ENCODE results near the gene GRAMD1B. TPM values are rescaled to one million over a fixed set of nuclear protein-coding genes. Genes with fewer than 3 reads are reported as not detected.

The GRAMD1B gene
- total RNA-seq, 2 donors from 2014 or later: 28.8 to 39.6 TPM

DNA sequence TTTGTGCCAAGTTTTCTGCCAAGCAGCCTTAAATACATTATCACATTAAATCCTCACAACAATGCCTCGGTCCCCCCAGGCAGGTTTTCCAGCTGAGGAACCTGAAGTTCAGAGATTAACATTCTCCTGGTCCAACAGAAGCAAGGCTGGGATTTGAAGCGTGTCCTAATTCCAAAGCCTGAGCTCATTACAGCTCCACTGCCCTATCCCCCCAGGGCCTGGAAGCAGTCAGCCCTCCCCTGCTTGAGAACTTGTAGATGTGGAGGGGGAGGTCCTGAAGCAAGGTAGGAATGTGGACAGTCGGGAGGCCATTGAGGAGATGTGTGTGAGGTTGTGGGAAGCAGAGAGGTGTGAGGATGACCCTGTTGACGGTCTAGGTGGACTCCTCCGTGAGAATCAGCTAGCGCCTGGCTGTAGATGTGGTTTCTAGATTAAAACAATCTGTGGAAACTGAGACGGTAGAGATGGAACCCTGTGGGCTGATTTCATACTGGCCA is 8.1 kb downstream of the GRAMD1B start:
- 77 to 84% methylated on average over 4 to 7 of the region's 7 CpGs for WGBS, 2 experiments (ENCODE audit: insufficient coverage in 1 of 2, insufficient read length in 1 of 2)
- Histone ChIP-seq H3K27ac (ENCODE audit: low read depth, low read length) (no peak overlapping the region), H3K4me1 (ENCODE audit: control insufficient read depth, insufficient read depth, low read length) (peaks cover 23% of the 10 kb centered on the region), H3K9me3 (ENCODE audit: control insufficient read depth, low read length) (peaks cover 39% of the 10 kb centered on the region), H3K36me3 (ENCODE audit: control insufficient read depth, insufficient read depth, low read length) (peaks cover 70% of the 10 kb centered on the region), H3K9ac (ENCODE audit: extremely low read depth, low read length, poor library complexity, severe bottlenecking) (no peak overlapping the region), H3K4me3 (ENCODE audit: low read length) (no peak overlapping the region), H3K27me3 (ENCODE audit: control insufficient read depth, insufficient read depth, low read length, poor library complexity, severe bottlenecking) (no peaks in the 10 kb centered on the region)
- TF ChIP-seq, protein P1, sequence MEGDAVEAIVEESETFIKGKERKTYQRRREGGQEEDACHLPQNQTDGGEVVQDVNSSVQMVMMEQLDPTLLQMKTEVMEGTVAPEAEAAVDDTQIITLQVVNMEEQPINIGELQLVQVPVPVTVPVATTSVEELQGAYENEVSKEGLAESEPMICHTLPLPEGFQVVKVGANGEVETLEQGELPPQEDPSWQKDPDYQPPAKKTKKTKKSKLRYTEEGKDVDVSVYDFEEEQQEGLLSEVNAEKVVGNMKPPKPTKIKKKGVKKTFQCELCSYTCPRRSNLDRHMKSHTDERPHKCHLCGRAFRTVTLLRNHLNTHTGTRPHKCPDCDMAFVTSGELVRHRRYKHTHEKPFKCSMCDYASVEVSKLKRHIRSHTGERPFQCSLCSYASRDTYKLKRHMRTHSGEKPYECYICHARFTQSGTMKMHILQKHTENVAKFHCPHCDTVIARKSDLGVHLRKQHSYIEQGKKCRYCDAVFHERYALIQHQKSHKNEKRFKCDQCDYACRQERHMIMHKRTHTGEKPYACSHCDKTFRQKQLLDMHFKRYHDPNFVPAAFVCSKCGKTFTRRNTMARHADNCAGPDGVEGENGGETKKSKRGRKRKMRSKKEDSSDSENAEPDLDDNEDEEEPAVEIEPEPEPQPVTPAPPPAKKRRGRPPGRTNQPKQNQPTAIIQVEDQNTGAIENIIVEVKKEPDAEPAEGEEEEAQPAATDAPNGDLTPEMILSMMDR (conservative IDR thresholded peaks at IDR 0.05): no peak
- Mint-ChIP-seq H3K4me3 (peak overlapping the region; percentile 2), H3K36me3 (ENCODE audit: low read depth) (peaks cover 53% of the 10 kb centered on the region), H3K27ac (peak overlapping the region; percentile 60), H3K9me3 (peaks cover 28% of the 10 kb centered on the region), H3K4me1 (peaks cover 36% of the 10 kb centered on the region), H3K27me3 (ENCODE audit: insufficient read depth) (peaks cover 4% of the 10 kb centered on the region)
- DNase-seq: peak; percentile 81

DNA sequence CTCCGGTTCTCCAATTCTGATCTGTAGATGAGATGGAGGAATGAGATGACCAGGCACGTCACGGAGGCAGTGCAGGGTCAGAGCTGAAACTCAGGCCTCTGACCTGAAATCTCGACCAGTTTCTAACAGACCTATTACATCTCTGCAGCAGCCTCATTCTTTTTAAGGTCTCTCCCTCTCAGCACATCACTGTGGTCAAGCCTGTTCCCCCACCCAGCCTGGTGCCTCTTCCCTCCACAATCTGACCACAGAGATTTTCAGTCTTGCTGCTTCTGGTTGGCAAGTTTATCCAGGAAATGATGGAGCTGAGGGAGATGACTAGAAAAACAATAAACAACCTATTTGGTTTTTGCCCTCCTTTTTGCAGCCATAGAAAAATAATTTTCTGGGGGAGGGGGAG is 9.5 kb downstream of the GRAMD1B start:
- Histone ChIP-seq H3K4me1 (ENCODE audit: control insufficient read depth, insufficient read depth, low read length) (peaks cover 23% of the 10 kb centered on the region), H3K9ac (ENCODE audit: extremely low read depth, low read length, poor library complexity, severe bottlenecking) (no peak overlapping the region), H3K36me3 (ENCODE audit: control insufficient read depth, insufficient read depth, low read length) (peaks cover 75% of the 10 kb centered on the region), H3K27ac (ENCODE audit: low read depth, low read length) (no peak overlapping the region), H3K27me3 (ENCODE audit: control insufficient read depth, insufficient read depth, low read length, poor library complexity, severe bottlenecking) (no peaks in the 10 kb centered on the region), H3K9me3 (ENCODE audit: control insufficient read depth, low read length) (peaks cover 45% of the 10 kb centered on the region), H3K4me3 (ENCODE audit: low read length) (no peak overlapping the region)
- Mint-ChIP-seq H3K4me1 (peaks cover 41% of the 10 kb centered on the region), H3K36me3 (ENCODE audit: low read depth) (peaks cover 58% of the 10 kb centered on the region), H3K27me3 (ENCODE audit: insufficient read depth) (peaks cover 2% of the 10 kb centered on the region), H3K9me3 (peaks cover 43% of the 10 kb centered on the region), H3K4me3 (no peak overlapping the region), H3K27ac (no peak overlapping the region)
- TF ChIP-seq, protein P1 (conservative IDR thresholded peaks at IDR 0.05): no peak
- no peak for DNase-seq
- WGBS, 2 experiments (ENCODE audit: insufficient coverage in 1 of 2, insufficient read length in 1 of 2): 96 to 100% methylated on average over 2 to 4 of the region's 4 CpGs

DNA sequence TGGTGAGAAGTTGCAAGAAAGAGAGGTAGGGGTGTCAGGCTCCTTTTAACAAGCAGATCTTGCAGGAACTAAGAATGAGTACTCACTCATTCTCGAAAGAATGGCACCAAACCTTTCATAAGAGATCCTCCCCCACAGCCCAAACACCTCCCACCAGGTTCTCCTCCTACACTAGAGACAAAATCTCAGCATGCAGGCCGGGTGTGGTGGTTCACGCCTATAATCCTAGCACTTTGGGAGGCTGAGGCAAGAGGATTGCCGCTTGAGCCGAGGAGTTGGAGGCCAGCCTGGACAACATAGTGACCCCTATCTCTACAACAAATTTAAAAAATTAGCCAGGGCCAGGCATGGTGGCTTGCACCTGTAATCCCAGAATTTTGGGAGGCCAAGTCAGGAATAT is 11.1 kb downstream of the GRAMD1B start:
- H3K36me3 Mint-ChIP-seq (ENCODE audit: low read depth): peaks cover 68% of the 10 kb centered on the region

More for the DNA sequence above, 11.1 kb downstream of the GRAMD1B start:
- Mint-ChIP-seq H3K27ac (no peak overlapping the region), H3K4me1 (peaks cover 38% of the 10 kb centered on the region), H3K9me3 (peaks cover 48% of the 10 kb centered on the region), H3K4me3 (no peak overlapping the region), H3K27me3 (ENCODE audit: insufficient read depth) (peaks cover 2% of the 10 kb centered on the region)
- Histone ChIP-seq H3K4me3 (ENCODE audit: low read length) (peak overlapping the region; percentile 54), H3K27ac (ENCODE audit: low read depth, low read length) (no peak overlapping the region), H3K27me3 (ENCODE audit: control insufficient read depth, insufficient read depth, low read length, poor library complexity, severe bottlenecking) (no peaks in the 10 kb centered on the region), H3K9me3 (ENCODE audit: control insufficient read depth, low read length) (peaks cover 59% of the 10 kb centered on the region), H3K9ac (ENCODE audit: extremely low read depth, low read length, poor library complexity, severe bottlenecking) (no peak overlapping the region), H3K36me3 (ENCODE audit: control insufficient read depth, insufficient read depth, low read length) (peaks cover 84% of the 10 kb centered on the region), H3K4me1 (ENCODE audit: control insufficient read depth, insufficient read depth, low read length) (peaks cover 23% of the 10 kb centered on the region)
- DNase-seq: no peak
- TF ChIP-seq, protein P1 (conservative IDR thresholded peaks at IDR 0.05): no peak
- 93 to 95% methylated on average over 2 to 5 of the region's 5 CpGs for WGBS, 2 experiments (ENCODE audit: insufficient coverage in 1 of 2, insufficient read length in 1 of 2)
